IPS-11a (cell line): Measurements from ENCODE around the gene CTNND2.
"Not testable (repeated sequence)": the region's sequence is repeated elsewhere in the genome, so short reads cannot be mapped to it uniquely, and the experiment has no call there.

Experiments used
- H3K4me3 ChIP-seq: one replicate; pipeline ENCODE4 v1.5.1; 2013; ENCODE audit warnings: low read depth, low read length, control low read depth

CTNND2 gene

GRCh38 chr5:11684607-11685006 lies 219.6 kb downstream of the CTNND2 start:
- no peak overlapping the region for H3K4me3 ChIP-seq

- H3K4me3 ChIP-seq: no peak overlapping the region
Measured at GRCh38 chr5:11683666-11684065, 220.6 kb downstream of the CTNND2 start.

GRCh38 chr5:11681796-11682195 lies 222.4 kb downstream of the CTNND2 start:
- H3K4me3 ChIP-seq: no peak overlapping the region

- H3K4me3 ChIP-seq: no peak overlapping the region
Measured at GRCh38 chr5:11679676-11680075, 224.6 kb downstream of the CTNND2 start.

GRCh38 chr5:11675184-11675583 lies 229.1 kb downstream of the CTNND2 start:
- H3K4me3 ChIP-seq: no peak overlapping the region

- H3K4me3 ChIP-seq: no peak overlapping the region
Measured at GRCh38 chr5:11672385-11673085, 231.7 kb downstream of the CTNND2 start.

GRCh38 chr5:11658376-11658775 lies 245.9 kb downstream of the CTNND2 start:
- no peak overlapping the region for H3K4me3 ChIP-seq

- H3K4me3 ChIP-seq: no peak overlapping the region
Measured at GRCh38 chr5:11656916-11657315, 247.3 kb downstream of the CTNND2 start.

GRCh38 chr5:11655681-11656080 lies 248.6 kb downstream of the CTNND2 start:
- no peak overlapping the region for H3K4me3 ChIP-seq

GRCh38 chr5:11650936-11651335 lies 253.3 kb downstream of the CTNND2 start:
- H3K4me3 ChIP-seq: no peak overlapping the region

- H3K4me3 ChIP-seq: no peak overlapping the region
Measured at GRCh38 chr5:11646141-11646540, 258.1 kb downstream of the CTNND2 start.

GRCh38 chr5:11642438-11642837 lies 261.8 kb downstream of the CTNND2 start:
- H3K4me3 ChIP-seq: no peak overlapping the region

- H3K4me3 ChIP-seq: no peak overlapping the region
Measured at GRCh38 chr5:11640158-11640873, 263.9 kb downstream of the CTNND2 start.

- H3K4me3 ChIP-seq: no peak overlapping the region
Measured at GRCh38 chr5:11622785-11623184, 281.5 kb downstream of the CTNND2 start.

GRCh38 chr5:11620172-11620571 lies 284.1 kb downstream of the CTNND2 start:
- H3K4me3 ChIP-seq: no peak overlapping the region

- no peak overlapping the region for H3K4me3 ChIP-seq
Measured at GRCh38 chr5:11619339-11620024, 284.8 kb downstream of the CTNND2 start.

GRCh38 chr5:11617080-11617479 lies 287.2 kb downstream of the CTNND2 start:
- H3K4me3 ChIP-seq: no peak overlapping the region

- not testable (repeated sequence) for H3K4me3 ChIP-seq
Measured at GRCh38 chr5:11616624-11617023, 287.6 kb downstream of the CTNND2 start.

- H3K4me3 ChIP-seq: no peak overlapping the region
Measured at GRCh38 chr5:11611011-11611410, 293.2 kb downstream of the CTNND2 start.

GRCh38 chr5:11609570-11610303 lies 294.5 kb downstream of the CTNND2 start:
- H3K4me3 ChIP-seq: no peak overlapping the region

- no peak overlapping the region for H3K4me3 ChIP-seq
Measured at GRCh38 chr5:11608530-11608929, 295.7 kb downstream of the CTNND2 start.
